ENCODE results near the gene TBC1D19.

DNA sequence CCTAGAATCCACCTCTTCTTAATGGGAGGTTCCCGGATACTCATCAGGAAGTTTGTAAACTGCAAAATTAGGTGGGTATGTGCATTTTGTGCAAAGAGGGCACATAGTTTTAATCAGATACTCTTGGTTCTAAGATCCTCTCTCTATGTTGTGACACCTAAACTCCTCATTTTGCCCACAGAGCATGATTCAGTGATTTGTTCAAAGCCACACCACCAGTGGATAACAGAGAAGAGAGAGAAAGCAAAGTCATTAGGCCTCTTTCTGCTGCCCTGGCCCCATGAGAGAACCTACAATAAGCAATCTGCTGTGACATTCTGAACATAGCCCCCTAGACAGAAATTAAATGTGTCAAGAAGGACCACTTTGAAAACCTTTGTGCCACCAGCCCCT lies 204.5 kb downstream of the TBC1D19 start:
- TF ChIP-seq MXI1 (IDR thresholded peaks at IDR 0.05; ENCODE audit: low read depth, low read length) (no peak), SMC3 (conservative IDR thresholded peaks at IDR 0.05; ENCODE audit: insufficient read depth, low read depth, low read length) (no peak)
